Heart left ventricle (tissue), 13 donors: ENCODE results near the gene NPY2R.

Source experiments
- CTCF ChIP-seq, 12 donors: fragments of 200-600 bp; sonication (generic) in 4 of 12; IDR thresholded peaks; one replicate each; pipeline versions ENCODE4 v1.5.0 to v1.8.0; 2018 to 2022; ENCODE audit warnings: antibody characterized with exemption in 12 of 12, mild to moderate bottlenecking in 5 of 12
- POLR2A ChIP-seq, 2 donors: fragments of 450-650 bp; IDR thresholded peaks; one replicate each; pipeline ENCODE4 v1.6.1; 2017; ENCODE audit warnings: antibody characterized with exemption in 2 of 2, mild to moderate bottlenecking in 2 of 2, moderate library complexity in 2 of 2
- donor health status: ischemic (EF 13 %, LVEDD 7.1; RV severe dilation, severe dysfunction).
- donor health status: DM: no; HTN: yes; CAD: no.
- donor health status: DM: no; HTN: no; CAD: no.
- donor health status: ischemic (EF 25% LVEDD 6.9; RV normal size, moderate dysfunction).
- donor health status: ischemic (EF 25% LVEDD 5.7; RV mildly dilated, moderate dysfunction).
- donor health status: ischemic (EF 35%, LVEDD 5.7; RV mildly dilated, moderate dysfunction).
- donor health status: nonischemic (EF 11% LVEDD 7.7; RV severe dilation, severe dysfunction).
- donor health status: DM: yes; HTN: yes; CAD: no.
- donor health status: PGD.
- donor health status: ischemic (EF 29% LVEDD 5.4; RV normal size, mild dysfunction).
- donor health status: nonischemic (EF 23%, LVEDD 6.1; RV moderate dilation, normal function).

- TF ChIP-seq CTCF (IDR thresholded peaks at IDR 0.05): no peak
- no peak for TF ChIP-seq POLR2A (IDR thresholded peaks at IDR 0.05)
Measured at GRCh38 chr4:155220025-155220424, 11.6 kb downstream of the NPY2R start.
